K562 (cell line): ENCODE measurements around the gene NDRG4. TPM values are rescaled to one million over a fixed set of nuclear protein-coding genes. Genes with fewer than 3 reads are reported as not detected.

Experiments
- ATAC-seq: fragments of 200-7000 bp; cut with Tn5 transposase; 3 replicates; pipeline ENCODE4 v1.9.1; 2020; ENCODE audit warnings: moderate library complexity
- BruUV-seq: library from RNA; stranded (reverse); fragments of 400-500 nt; replicated peaks from 2 replicates; lab custom pipeline; 2021; lab: Mats Ljungman, UMichigan
- CTCF ChIA-PET: fragments of 300-600 bp; formaldehyde crosslinking; extraction: SDS; loops from one replicate; lab custom pipeline; 2021; ENCODE audit warnings: low intra/inter-chr PET ratio; lab: Yijun Ruan, JAX
- POLR2A ChIA-PET: fragments of 300-600, 350-650 bp; sonication (Branson Sonifier 250); formaldehyde crosslinking; extraction: SDS; loops from one replicate; lab custom pipeline; 2021; ENCODE audit warnings: antibody characterized with exemption, inconsistent platforms; lab: Yijun Ruan, JAX
- DNase-seq, 4 experiments: peaks; one replicate each; pipeline versions ENCODE4 v3.0.0 to v3.0.0-alpha.2; 2011 to 2018; ENCODE audit warnings: low spot score in 3 of 4, mixed read lengths in 3 of 4; ENCODE audit errors: extremely low read depth in 1 of 4
- FAIRE-seq: peaks from 2 replicates; lab custom pipeline; 2011; peaks lifted over from hg19 to GRCh38; lab: Jason Lieb, UNC
- H2AFZ ChIP-seq: 2 replicates; pipeline ENCODE4 v1.6.0; 2011; ENCODE audit warnings: low read depth, low read length, control low read depth, inconsistent platforms
- H3K27ac ChIP-seq: fragments of 200-600 bp; 3 replicates; pipeline ENCODE4 v1.8.0; 2011; ENCODE audit warnings: low read depth, mild to moderate bottlenecking, control low read depth, inconsistent platforms, low read length, moderate library complexity, mixed read lengths; ENCODE audit errors: extremely low read depth
- H3K27me3 ChIP-seq, 2 experiments: fragments of 300-600 bp in 1 of 2; 2 replicates in 1 of 2; 3 replicates in 1 of 2; pipeline versions ENCODE4 v1.6.0 to v1.8.0; 2011; ENCODE audit warnings: inconsistent platforms in 2 of 2, low read length in 2 of 2, mild to moderate bottlenecking in 1 of 2, mixed read lengths in 1 of 2, moderate library complexity in 1 of 2; ENCODE audit not compliant: control insufficient read depth in 2 of 2, insufficient read depth in 2 of 2
- H3K36me3 ChIP-seq: fragments of 300-600 bp; 3 replicates; pipeline ENCODE4 v1.8.0; 2011; ENCODE audit warnings: mild to moderate bottlenecking, low read length, inconsistent platforms; ENCODE audit not compliant: control insufficient read depth, insufficient read depth
- H3K4me1 ChIP-seq, 2 experiments: fragments of 200-600 bp in 1 of 2; replicated peaks in 1 of 2; 2 replicates in 1 of 2; 3 replicates in 1 of 2; pipeline versions ENCODE4 v1.5.1 to v1.8.0; 2011; ENCODE audit warnings: inconsistent platforms in 2 of 2, low read length in 2 of 2, mild to moderate bottlenecking in 1 of 2, mixed read lengths in 1 of 2, moderate library complexity in 1 of 2; ENCODE audit not compliant: control insufficient read depth in 2 of 2, insufficient read depth in 2 of 2
- H3K4me2 ChIP-seq: 2 replicates; pipeline ENCODE4 v1.6.1; 2011; ENCODE audit warnings: low read length, control low read depth, inconsistent platforms, mixed read lengths; ENCODE audit not compliant: insufficient read depth
- H3K4me3 ChIP-seq: fragments of 200-600 bp; sonication (generic), shearing (Covaris generic); 2 replicates; pipeline ENCODE4 v1.5.1; 2016; ENCODE audit warnings: control low read depth, inconsistent platforms
- H3K79me2 ChIP-seq: fragments of 200-600 bp; 3 replicates; pipeline ENCODE4 v1.8.0; 2011; ENCODE audit warnings: low read length, inconsistent platforms; ENCODE audit not compliant: control insufficient read depth, insufficient read depth
- H3K9ac ChIP-seq, 2 experiments: 2 replicates each; pipeline versions ENCODE4 v1.6.0 to v1.6.1; 2011; ENCODE audit warnings: low read depth in 2 of 2, low read length in 2 of 2, control low read depth in 1 of 2, inconsistent platforms in 1 of 2, mild to moderate bottlenecking in 1 of 2, mixed read lengths in 1 of 2; ENCODE audit not compliant: insufficient read depth in 1 of 2
- H3K9me1 ChIP-seq: one replicate; pipeline ENCODE4 v1.6.0; 2011; ENCODE audit warnings: inconsistent platforms, mild to moderate bottlenecking, low read length, moderate library complexity; ENCODE audit not compliant: control insufficient read depth, insufficient read depth
- H3K9me3 ChIP-seq: replicated peaks from 2 replicates; pipeline ENCODE4 v1.5.1; 2011; ENCODE audit warnings: low read depth, low read length, inconsistent platforms; ENCODE audit not compliant: control insufficient read depth, insufficient read depth
- H4K20me1 ChIP-seq: replicated peaks from 2 replicates; pipeline ENCODE4 v1.6.1; 2011; ENCODE audit warnings: low read length, inconsistent platforms, mixed read lengths; ENCODE audit not compliant: control insufficient read depth, insufficient read depth
- E4F1 ChIP-seq: fragments of 250-450 bp; sonication (Bioruptor Pico); IDR thresholded peaks from 2 replicates; pipeline ENCODE4 v1.5.0; 2021; ENCODE audit warnings: mild to moderate bottlenecking, borderline replicate concordance
- GABPA ChIP-seq: fragments of 200-800 bp; sonication (Bioruptor generic); conservative IDR thresholded peaks from 2 replicates; pipeline ENCODE4 v1.6.1; 2016; ENCODE audit warnings: low read depth, missing genetic modification characterization, missing compliant biosample characterization
- LCOR ChIP-seq: sonication (generic); formaldehyde crosslinking; IDR thresholded peaks from 2 replicates; pipeline ENCODE4 v1.8.0; 2022; ENCODE audit warnings: mild to moderate bottlenecking, missing genetic modification reagents
- MLLT1 ChIP-seq, 2 experiments: fragments of 450-650 bp; IDR thresholded peaks; 2 replicates each; pipeline ENCODE4 v1.6.1; 2016
- NONO ChIP-seq, 2 experiments: fragments of 200-400 bp in 1 of 2; fragments of 450-650 bp in 1 of 2; formaldehyde crosslinking in 1 of 2; IDR thresholded peaks; 2 replicates each; pipeline ENCODE4 v1.6.1; 2017; ENCODE audit warnings: low read depth in 2 of 2, mild to moderate bottlenecking in 2 of 2, moderate library complexity in 2 of 2, low read length in 1 of 2
- PHB ChIP-seq: fragments of 250-450 bp; sonication (Bioruptor Pico); IDR thresholded peaks from 2 replicates; pipeline ENCODE4 v1.5.0; 2021
- RFX1 ChIP-seq: fragments of 450-650 bp; IDR thresholded peaks from 2 replicates; pipeline ENCODE4 v1.6.1; 2016; ENCODE audit warnings: mild to moderate bottlenecking, moderate library complexity
- WGBS: fragments of 100-300 bp; shearing (Covaris generic); methylation state at CpG from one replicate; pipeline ENCODE4 v1.1.6; 2016; ENCODE audit warnings: low coverage, mixed read lengths; ENCODE audit not compliant: insufficient coverage; ENCODE audit errors: missing lambda C conversion rate; 5-methylcytosine and 5-hydroxymethylcytosine counted together
- in situ Hi-C: fragments of 300-500 bp; cut with MboI; formaldehyde crosslinking; loops from 4 replicates; pipeline ENCODE4 v1.15.0; 2018; ENCODE audit warnings: inconsistent platforms, mixed read lengths
- intact Hi-C: fragments of 100-400 bp; cut with micrococcal nuclease; formaldehyde crosslinking; loops from 2 replicates; pipeline ENCODE4 v1.14.2; 2022
- polyA plus RNA-seq, 8 experiments: library from polyadenylated mRNA; depleted of rRNA in 4 of 8; stranded (reverse) in 5 of 8; unstranded in 3 of 8; fragments of >200 nt; fragmentation: Nextera tagmentation in 2 of 8; fragmentation: Illumina TruSeq in 1 of 8; extraction: Ambion mirVana in 2 of 8; extraction: Trizol in 1 of 8; gene quantifications; 2 replicates each; pipeline versions ENCODE4 v1.2.1 to v1.2.3, GENCODE V29; 2011 to 2014; ENCODE audit warnings: inconsistent platforms in 1 of 8, missing spikeins in 1 of 8
- total RNA-seq, 7 experiments: library from RNA; depleted of rRNA in 6 of 7; stranded (reverse); fragments of >200 nt in 6 of 7; fragmentation: Illumina TruSeq in 2 of 7; extraction: Trizol in 2 of 7; gene quantifications; 2 replicates each; pipeline versions ENCODE4 v1.2.1 to v1.2.3, GENCODE V29; 2011 to 2021; ENCODE audit warnings: low replicate concordance in 1 of 7
- TF ChIP-seq, protein P1 (sequence below): fragments of 200-800 bp; sonication (Bioruptor generic); IDR thresholded peaks from 2 replicates; pipeline ENCODE4 v1.6.1; 2016; ENCODE audit warnings: missing genetic modification characterization, missing compliant biosample characterization
- TF ChIP-seq, protein P2 (sequence below): fragments of 450-650 bp; IDR thresholded peaks from 2 replicates; pipeline ENCODE4 v1.6.1; 2017; ENCODE audit warnings: mild to moderate bottlenecking, moderate library complexity

NDRG4 gene
- total and polyA plus RNA-seq, 9 of the 15 experiments (the other 6 are each of a cell fraction or from before 2014, with no cell fraction given), result 0.06 to 0.95 (median 0.28) TPM

DNA sequence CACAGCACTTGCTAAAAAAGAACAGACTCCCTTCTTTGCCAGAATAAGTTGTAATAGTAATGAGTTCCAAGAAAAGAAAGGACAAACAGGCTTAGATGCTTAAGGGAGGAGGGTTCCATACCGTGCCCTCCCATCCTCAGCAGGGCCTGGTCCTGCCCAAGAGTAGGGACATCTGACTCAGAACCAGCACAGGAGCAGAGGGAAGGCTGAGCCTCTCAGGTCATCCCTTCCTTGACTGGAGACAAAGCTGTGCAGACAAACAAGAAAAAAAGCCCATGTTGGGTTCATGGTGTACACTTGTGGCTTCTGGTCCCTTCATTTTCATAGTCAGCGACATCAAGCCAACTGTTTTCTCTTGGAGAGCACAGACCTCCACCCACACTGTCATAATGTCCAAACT lies 44.2 kb upstream of the NDRG4 start:
- ChIA-PET POLR2A (no interaction called here), CTCF (no interaction called here)
- in situ Hi-C loops, result no loop called here
- Histone ChIP-seq H3K9ac (no peak overlapping the region), H3K27ac (no peak overlapping the region), H2AFZ (no peak overlapping the region), H3K36me3 (no peaks in the 10 kb centered on the region), H3K79me2 (no peaks in the 10 kb centered on the region), H3K9me1 (no peaks in the 10 kb centered on the region), H3K4me2 (no peak overlapping the region), H3K9me3 (no peaks in the 10 kb centered on the region), H3K4me3 (no peak overlapping the region), H3K27me3 (peaks cover 0 to 21% of the 10 kb centered on the region in 2 experiments; a peak in 4 of 5 replicates), H4K20me1 (no peaks in the 10 kb centered on the region), H3K4me1 (peaks cover 0 to 12% of the 10 kb centered on the region in 2 experiments; a peak in 2 of 5 replicates)
- BruUV-seq, result no TSS peak
- DNase-seq (no peak), ATAC-seq (no peak), FAIRE-seq (no peak)
- 7% methylated on average over 2 of the region's 2 CpGs for WGBS
- intact Hi-C loops, result no loop called here
- TF ChIP-seq, protein P1, sequence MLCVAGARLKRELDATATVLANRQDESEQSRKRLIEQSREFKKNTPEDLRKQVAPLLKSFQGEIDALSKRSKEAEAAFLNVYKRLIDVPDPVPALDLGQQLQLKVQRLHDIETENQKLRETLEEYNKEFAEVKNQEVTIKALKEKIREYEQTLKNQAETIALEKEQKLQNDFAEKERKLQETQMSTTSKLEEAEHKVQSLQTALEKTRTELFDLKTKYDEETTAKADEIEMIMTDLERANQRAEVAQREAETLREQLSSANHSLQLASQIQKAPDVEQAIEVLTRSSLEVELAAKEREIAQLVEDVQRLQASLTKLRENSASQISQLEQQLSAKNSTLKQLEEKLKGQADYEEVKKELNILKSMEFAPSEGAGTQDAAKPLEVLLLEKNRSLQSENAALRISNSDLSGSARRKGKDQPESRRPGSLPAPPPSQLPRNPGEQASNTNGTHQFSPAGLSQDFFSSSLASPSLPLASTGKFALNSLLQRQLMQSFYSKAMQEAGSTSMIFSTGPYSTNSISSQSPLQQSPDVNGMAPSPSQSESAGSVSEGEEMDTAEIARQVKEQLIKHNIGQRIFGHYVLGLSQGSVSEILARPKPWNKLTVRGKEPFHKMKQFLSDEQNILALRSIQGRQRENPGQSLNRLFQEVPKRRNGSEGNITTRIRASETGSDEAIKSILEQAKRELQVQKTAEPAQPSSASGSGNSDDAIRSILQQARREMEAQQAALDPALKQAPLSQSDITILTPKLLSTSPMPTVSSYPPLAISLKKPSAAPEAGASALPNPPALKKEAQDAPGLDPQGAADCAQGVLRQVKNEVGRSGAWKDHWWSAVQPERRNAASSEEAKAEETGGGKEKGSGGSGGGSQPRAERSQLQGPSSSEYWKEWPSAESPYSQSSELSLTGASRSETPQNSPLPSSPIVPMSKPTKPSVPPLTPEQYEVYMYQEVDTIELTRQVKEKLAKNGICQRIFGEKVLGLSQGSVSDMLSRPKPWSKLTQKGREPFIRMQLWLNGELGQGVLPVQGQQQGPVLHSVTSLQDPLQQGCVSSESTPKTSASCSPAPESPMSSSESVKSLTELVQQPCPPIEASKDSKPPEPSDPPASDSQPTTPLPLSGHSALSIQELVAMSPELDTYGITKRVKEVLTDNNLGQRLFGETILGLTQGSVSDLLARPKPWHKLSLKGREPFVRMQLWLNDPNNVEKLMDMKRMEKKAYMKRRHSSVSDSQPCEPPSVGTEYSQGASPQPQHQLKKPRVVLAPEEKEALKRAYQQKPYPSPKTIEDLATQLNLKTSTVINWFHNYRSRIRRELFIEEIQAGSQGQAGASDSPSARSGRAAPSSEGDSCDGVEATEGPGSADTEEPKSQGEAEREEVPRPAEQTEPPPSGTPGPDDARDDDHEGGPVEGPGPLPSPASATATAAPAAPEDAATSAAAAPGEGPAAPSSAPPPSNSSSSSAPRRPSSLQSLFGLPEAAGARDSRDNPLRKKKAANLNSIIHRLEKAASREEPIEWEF (CRISPR knock-in tag), result no peak
- TF ChIP-seq NONO (IDR thresholded peaks at IDR 0.05; ENCODE audit: low read depth in 2 of 2, low read length in 1 of 2), result no peak
- no peak for TF ChIP-seq PHB (CRISPR knock-in tag)
- no peak for TF ChIP-seq LCOR (CRISPR knock-in tag)
- TF ChIP-seq MLLT1 (IDR thresholded peaks at IDR 0.05), result no peak
- no peak for TF ChIP-seq E4F1 (CRISPR knock-in tag)
- TF ChIP-seq GABPA (tag), result no peak
- TF ChIP-seq, protein P2, sequence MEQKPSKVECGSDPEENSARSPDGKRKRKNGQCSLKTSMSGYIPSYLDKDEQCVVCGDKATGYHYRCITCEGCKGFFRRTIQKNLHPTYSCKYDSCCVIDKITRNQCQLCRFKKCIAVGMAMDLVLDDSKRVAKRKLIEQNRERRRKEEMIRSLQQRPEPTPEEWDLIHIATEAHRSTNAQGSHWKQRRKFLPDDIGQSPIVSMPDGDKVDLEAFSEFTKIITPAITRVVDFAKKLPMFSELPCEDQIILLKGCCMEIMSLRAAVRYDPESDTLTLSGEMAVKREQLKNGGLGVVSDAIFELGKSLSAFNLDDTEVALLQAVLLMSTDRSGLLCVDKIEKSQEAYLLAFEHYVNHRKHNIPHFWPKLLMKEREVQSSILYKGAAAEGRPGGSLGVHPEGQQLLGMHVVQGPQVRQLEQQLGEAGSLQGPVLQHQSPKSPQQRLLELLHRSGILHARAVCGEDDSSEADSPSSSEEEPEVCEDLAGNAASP, result no peak
- TF ChIP-seq RFX1, result no peak
